PFSK-1 (cell line): ENCODE data around the gene IDI2.
A peak's percentile ranks its signal among the peaks of the same experiment; 100 is the strongest.

Source experiments
- FOXP2 ChIP-seq: optimal IDR thresholded peaks from 2 replicates; pipeline ENCODE3; 2011; ENCODE audit warnings: borderline replicate concordance, control low read depth, inconsistent platforms; ENCODE audit not compliant: insufficient read depth; ENCODE audit errors: extremely low read length, extremely low read depth
- POLR2AphosphoS5 ChIP-seq: IDR thresholded peaks from 2 replicates; pipeline ENCODE4 v1.6.1; 2012; ENCODE audit warnings: low read depth, mild to moderate bottlenecking, control low read depth, low read length, moderate library complexity
- REST ChIP-seq, 2 experiments: IDR thresholded peaks; 2 replicates each; pipeline versions ENCODE4 v1.6.1 to v1.8.0; 2011 to 2012; ENCODE audit warnings: low read depth in 2 of 2, low read length in 2 of 2, control low read depth in 1 of 2, inconsistent platforms in 1 of 2, mild to moderate bottlenecking in 1 of 2, moderate library complexity in 1 of 2; ENCODE audit not compliant: insufficient read depth in 1 of 2
- SIN3A ChIP-seq: IDR thresholded peaks from 2 replicates; pipeline ENCODE4 v1.6.1; 2012; ENCODE audit warnings: mild to moderate bottlenecking, low read length, moderate library complexity, borderline replicate concordance; ENCODE audit not compliant: insufficient read depth
- TAF1 ChIP-seq: IDR thresholded peaks from 2 replicates; pipeline ENCODE4 v1.6.1; 2012; ENCODE audit warnings: low read length, control low read depth, borderline replicate concordance; ENCODE audit not compliant: insufficient read depth

IDI2 gene

GRCh38 chr10:1047937-1048336, 22.3 kb upstream of the IDI2 start:
- TF ChIP-seq SIN3A (peak; percentile 66; the same call in 1 of the 2 replicates), FOXP2 (no peak), REST (IDR thresholded peaks at IDR 0.05; ENCODE audit: insufficient read depth in 1 of 2, low read depth in 2 of 2, low read length in 2 of 2) (no peak), TAF1 (no peak), POLR2AphosphoS5 (no peak)

GRCh38 chr10:1045415-1045814, 19.8 kb upstream of the IDI2 start:
- TF ChIP-seq TAF1 (no peak), FOXP2 (no peak)

- TF ChIP-seq TAF1 = no peak
Observed at GRCh38 chr10:1044964-1045363, 19.3 kb upstream of the IDI2 start.

GRCh38 chr10:1044146-1044545, 18.5 kb upstream of the IDI2 start:
- no peak for TF ChIP-seq FOXP2
- TF ChIP-seq TAF1 = no peak
- no peak for TF ChIP-seq SIN3A
- no peak for TF ChIP-seq REST (IDR thresholded peaks at IDR 0.05; ENCODE audit: insufficient read depth in 1 of 2, low read depth in 2 of 2, low read length in 2 of 2)
- no peak for TF ChIP-seq POLR2AphosphoS5

DNA sequence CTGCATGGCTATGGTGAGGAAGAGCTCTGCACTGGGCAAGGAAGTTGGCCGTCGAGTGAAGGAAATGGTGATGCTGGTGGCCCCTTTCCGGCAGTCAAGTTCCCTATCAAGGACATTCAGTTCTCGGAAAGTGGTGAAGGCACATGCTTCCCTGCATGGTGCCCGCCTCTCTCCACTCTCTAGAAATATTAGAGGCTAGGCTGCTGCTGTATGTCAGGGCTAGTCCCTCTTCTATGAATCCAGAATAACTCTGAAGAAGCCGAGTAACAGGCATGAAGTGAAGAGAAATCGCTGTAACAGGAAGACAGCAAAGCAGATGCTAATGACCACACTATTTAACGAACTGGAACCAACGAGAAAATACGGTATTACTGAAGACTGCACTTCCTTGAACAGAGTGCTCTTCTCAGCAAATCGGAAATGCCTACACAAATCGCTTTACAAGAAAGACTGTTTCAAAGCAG, 17.9 kb upstream of the IDI2 start:
- TF ChIP-seq SIN3A (no peak), FOXP2 (no peak)

- no peak for TF ChIP-seq SIN3A
- TF ChIP-seq TAF1 = no peak
- TF ChIP-seq POLR2AphosphoS5 = no peak
- no peak for TF ChIP-seq REST (IDR thresholded peaks at IDR 0.05; ENCODE audit: insufficient read depth in 1 of 2, low read depth in 2 of 2, low read length in 2 of 2)
- TF ChIP-seq FOXP2 = no peak
Observed at GRCh38 chr10:1041514-1041913, 15.9 kb upstream of the IDI2 start.

- no peak for TF ChIP-seq FOXP2
- no peak for TF ChIP-seq POLR2AphosphoS5
- no peak for TF ChIP-seq SIN3A
- no peak for TF ChIP-seq TAF1
- no peak for TF ChIP-seq REST (IDR thresholded peaks at IDR 0.05; ENCODE audit: insufficient read depth in 1 of 2, low read depth in 2 of 2, low read length in 2 of 2)
Observed at GRCh38 chr10:1040133-1040532, 14.5 kb upstream of the IDI2 start.
